ENCODE results near the gene SPI1. TPM values are rescaled to one million over a fixed set of nuclear protein-coding genes. Genes with fewer than 3 reads are reported as not detected.

The SPI1 gene
- total RNA-seq, 5 donors from 2014 or later (not counting 1 experiment from before 2014, with no cell fraction given), result 1.8 to 5.8 (median 2.1) TPM

DNA sequence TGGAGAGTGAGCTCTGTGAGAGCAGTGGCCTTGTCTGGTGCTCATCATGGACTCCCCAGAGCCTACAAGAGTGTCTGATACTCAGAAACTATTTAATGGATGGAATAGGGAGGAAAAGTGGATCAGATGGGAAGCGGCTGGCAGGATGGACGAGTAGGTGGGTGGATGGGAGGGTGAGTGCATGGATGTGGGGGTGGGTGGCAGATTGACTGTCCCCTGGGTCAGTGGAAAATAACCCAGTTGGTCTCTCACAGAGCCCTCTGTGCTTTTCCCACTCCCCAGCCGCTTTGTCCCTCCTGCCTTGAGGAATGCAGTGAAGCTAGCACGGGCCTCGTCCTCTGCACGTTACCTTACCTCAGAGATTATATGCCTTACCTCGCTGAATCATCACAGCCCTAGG is 5.9 kb downstream of the SPI1 start:
- 88% methylated on average over 6 of the region's 7 CpGs for WGBS (ENCODE audit: insufficient coverage)
- CTCF ChIA-PET, result interaction anchor here (0.6 to 2.6 kb wide), 5 partner anchors 24 to 190 kb away, joined by 3 to 22 read pairs (median 5); no protein-coding TSS in a partner anchor
- peaks cover 0 to 8% of the 10 kb centered on the region in 2 experiments for H3K4me1 ChIP-seq (ENCODE audit: control insufficient read depth in 1 of 2, extremely low read depth in 1 of 2, insufficient read depth in 2 of 2, low read length in 2 of 2)
- H3K27me3 ChIP-seq (replicated peaks in 1 of 2; ENCODE audit: control insufficient read depth in 2 of 2, extremely low read depth in 1 of 2, insufficient read depth in 2 of 2, low read length in 1 of 2), result peaks cover 0 to 2% of the 10 kb centered on the region in 2 experiments
- no peaks in the 10 kb centered on the region for H3K36me3 ChIP-seq (ENCODE audit: control insufficient read depth in 2 of 2, extremely low read depth in 1 of 2, insufficient read depth in 1 of 2, low read length in 1 of 2)
- ATAC-seq (replicated peaks in 1 of 4) (no peak), DNase-seq (no peak)
- no peaks in the 10 kb centered on the region for H3K9me3 ChIP-seq
- H3K4me3 ChIP-seq (ENCODE audit: control insufficient read depth in 1 of 2, extremely low read depth in 1 of 2, low read length in 1 of 2), result no peak overlapping the region
- peaks cover 5 to 11% (median 10%) of the 10 kb centered on the region in 3 donors for H3K4me1 Mint-ChIP-seq
- POLR2A ChIA-PET, result interaction anchor here (0.6 kb wide), 2 partner anchors 109 to 1527 kb away, joined by 3 to 4 read pairs; no protein-coding TSS in a partner anchor
- no peaks in the 10 kb centered on the region for H3K36me3 Mint-ChIP-seq
- no peak overlapping the region for H3K4me3 Mint-ChIP-seq
- no peak overlapping the region for H3K27ac Mint-ChIP-seq
- H3K9me3 Mint-ChIP-seq, result no peaks in the 10 kb centered on the region
- H3K27me3 Mint-ChIP-seq, result no peaks in the 10 kb centered on the region
- no peak overlapping the region for H3K27ac ChIP-seq (ENCODE audit: low read length)

GRCh38 chr11:47369676-47370075 is 8.7 kb downstream of the SPI1 start:
- H3K36me3 Mint-ChIP-seq, result no peaks in the 10 kb centered on the region

GRCh38 chr11:47366020-47366490 is 12.3 kb downstream of the SPI1 start:
- POLR2A ChIA-PET, result no interaction called here
- H3K4me1 ChIP-seq (ENCODE audit: control insufficient read depth in 1 of 2, extremely low read depth in 1 of 2, insufficient read depth in 2 of 2, low read length in 2 of 2), result no peaks in the 10 kb centered on the region
- H3K27me3 ChIP-seq (replicated peaks in 1 of 2; ENCODE audit: control insufficient read depth in 2 of 2, extremely low read depth in 1 of 2, insufficient read depth in 2 of 2, low read length in 1 of 2), result peaks cover 0 to 5% of the 10 kb centered on the region in 2 experiments
- H3K4me3 ChIP-seq (ENCODE audit: control insufficient read depth in 1 of 2, extremely low read depth in 1 of 2, low read length in 1 of 2), result no peak overlapping the region
- no peak for DNase-seq
- H3K36me3 Mint-ChIP-seq, result no peaks in the 10 kb centered on the region
- H3K4me3 Mint-ChIP-seq, result no peak overlapping the region
- H3K27ac Mint-ChIP-seq, result no peak overlapping the region
- no peaks in the 10 kb centered on the region for H3K9me3 Mint-ChIP-seq
- no peaks in the 10 kb centered on the region for H3K36me3 ChIP-seq (ENCODE audit: control insufficient read depth in 2 of 2, extremely low read depth in 1 of 2, insufficient read depth in 1 of 2, low read length in 1 of 2)
- no peak for ATAC-seq (replicated peaks in 1 of 4)
- H3K4me1 Mint-ChIP-seq, result peaks cover 3 to 10% (median 5%) of the 10 kb centered on the region in 3 donors
- H3K27ac ChIP-seq (ENCODE audit: low read length), result no peak overlapping the region
- no peaks in the 10 kb centered on the region for H3K9me3 ChIP-seq
- WGBS (ENCODE audit: insufficient coverage), result 40% methylated on average over 1 of the region's 1 CpG
- peaks cover 0 to 3% of the 10 kb centered on the region in 2 donors for H3K27me3 Mint-ChIP-seq
- CTCF ChIA-PET, result no interaction called here

More at GRCh38 chr11:47369676-47370075, 8.7 kb downstream of the SPI1 start:
- H3K27me3 ChIP-seq (replicated peaks in 1 of 2; ENCODE audit: control insufficient read depth in 2 of 2, extremely low read depth in 1 of 2, insufficient read depth in 2 of 2, low read length in 1 of 2), result peaks cover 0 to 5% of the 10 kb centered on the region in 2 experiments
- no peaks in the 10 kb centered on the region for H3K9me3 ChIP-seq
- ATAC-seq (replicated peaks in 1 of 4), result no peak
- peaks cover 0 to 8% of the 10 kb centered on the region in 2 experiments for H3K4me1 ChIP-seq (ENCODE audit: control insufficient read depth in 1 of 2, extremely low read depth in 1 of 2, insufficient read depth in 2 of 2, low read length in 2 of 2)
- H3K4me3 ChIP-seq (ENCODE audit: control insufficient read depth in 1 of 2, extremely low read depth in 1 of 2, low read length in 1 of 2), result no peak overlapping the region
- H3K27ac Mint-ChIP-seq, result no peak overlapping the region
- no peaks in the 10 kb centered on the region for H3K36me3 ChIP-seq (ENCODE audit: control insufficient read depth in 2 of 2, extremely low read depth in 1 of 2, insufficient read depth in 1 of 2, low read length in 1 of 2)
- no peak overlapping the region for H3K4me3 Mint-ChIP-seq
- no peaks in the 10 kb centered on the region for H3K27me3 Mint-ChIP-seq
- ChIA-PET POLR2A (interaction anchor here in 1 of 2 donors (0.6 kb wide), 1 partner anchor 874 kb away, joined by 3 read pairs; no protein-coding TSS in a partner anchor), CTCF (no interaction called here)
- no peak overlapping the region for H3K27ac ChIP-seq (ENCODE audit: low read length)
- peaks cover 5 to 10% (median 9%) of the 10 kb centered on the region in 3 donors for H3K4me1 Mint-ChIP-seq
- no peak for DNase-seq
- no peaks in the 10 kb centered on the region for H3K9me3 Mint-ChIP-seq
- no CpG with 5 or more reads among the region's 3 CpGs for WGBS (ENCODE audit: insufficient coverage)

DNA sequence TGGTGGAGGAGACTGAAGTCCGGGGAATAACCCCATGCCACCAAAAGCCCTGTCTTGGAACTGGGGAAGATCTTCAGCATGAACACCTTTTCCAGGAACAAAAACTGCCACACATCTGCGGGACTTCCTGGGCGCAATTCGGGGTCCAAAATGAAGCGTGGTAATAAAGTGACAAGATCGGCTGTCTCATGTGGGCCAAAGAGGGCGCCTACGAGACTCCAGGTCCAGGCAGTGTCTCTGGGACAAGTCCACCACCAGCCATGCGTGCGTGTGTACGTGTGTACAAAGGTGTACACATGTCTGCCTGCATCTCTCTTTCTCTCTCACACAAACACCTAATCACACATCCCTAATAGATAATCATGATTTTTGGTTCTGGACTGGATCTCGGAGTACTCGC is 16.9 kb downstream of the SPI1 start:
- Mint-ChIP-seq H3K9me3 (no peaks in the 10 kb centered on the region), H3K4me1 (peaks cover 6 to 9% (median 7%) of the 10 kb centered on the region in 3 donors), H3K36me3 (no peaks in the 10 kb centered on the region), H3K4me3 (no peak overlapping the region), H3K27ac (no peak overlapping the region), H3K27me3 (peaks cover 0 to 3% of the 10 kb centered on the region in 2 donors)
- H3K27me3 ChIP-seq (replicated peaks in 1 of 2; ENCODE audit: control insufficient read depth in 2 of 2, extremely low read depth in 1 of 2, insufficient read depth in 2 of 2, low read length in 1 of 2), result peaks cover 0 to 8% of the 10 kb centered on the region in 2 experiments
- ChIA-PET POLR2A (no interaction called here), CTCF (interaction anchor here in 1 of 2 donors (0.5 kb wide), 1 partner anchor 35 kb away, joined by 6 read pairs; no protein-coding TSS in a partner anchor)
- peaks cover 0 to 13% of the 10 kb centered on the region in 2 experiments for H3K4me1 ChIP-seq (ENCODE audit: control insufficient read depth in 1 of 2, extremely low read depth in 1 of 2, insufficient read depth in 2 of 2, low read length in 2 of 2)
- H3K4me3 ChIP-seq (ENCODE audit: control insufficient read depth in 1 of 2, extremely low read depth in 1 of 2, low read length in 1 of 2), result no peak overlapping the region
- WGBS (ENCODE audit: insufficient coverage), result 94% methylated on average over 7 of the region's 13 CpGs
- H3K36me3 ChIP-seq (ENCODE audit: control insufficient read depth in 2 of 2, extremely low read depth in 1 of 2, insufficient read depth in 1 of 2, low read length in 1 of 2), result no peaks in the 10 kb centered on the region
- DNase-seq (no peak), ATAC-seq (replicated peaks in 1 of 4) (no peak)
- no peaks in the 10 kb centered on the region for H3K9me3 ChIP-seq
- no peak overlapping the region for H3K27ac ChIP-seq (ENCODE audit: low read length)

DNA sequence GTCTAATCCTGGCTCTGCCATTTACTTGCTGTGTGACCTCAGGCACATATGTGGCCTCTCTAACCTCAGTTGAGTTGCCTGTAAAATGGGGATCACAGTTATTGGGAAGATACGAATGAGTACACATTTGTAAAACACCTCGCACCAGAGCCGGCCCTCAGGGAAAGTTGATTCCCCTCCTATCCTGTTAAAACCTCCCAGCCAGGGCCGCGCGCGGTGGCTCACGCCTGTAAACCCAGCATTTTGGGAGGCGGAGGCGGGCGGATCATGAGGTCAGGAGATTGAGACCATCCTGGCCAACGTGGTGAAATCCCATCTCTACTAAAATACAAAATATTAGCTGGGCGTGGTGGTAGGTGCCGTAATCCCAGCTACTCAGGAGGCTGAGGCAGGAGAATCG is 18.0 kb downstream of the SPI1 start:
- Histone ChIP-seq H3K4me3 (ENCODE audit: control insufficient read depth in 1 of 2, extremely low read depth in 1 of 2, low read length in 1 of 2) (no peak overlapping the region), H3K27me3 (replicated peaks in 1 of 2; ENCODE audit: control insufficient read depth in 2 of 2, extremely low read depth in 1 of 2, insufficient read depth in 2 of 2, low read length in 1 of 2) (peaks cover 0 to 6% of the 10 kb centered on the region in 2 experiments), H3K9me3 (no peaks in the 10 kb centered on the region), H3K27ac (ENCODE audit: low read length) (no peak overlapping the region), H3K36me3 (ENCODE audit: control insufficient read depth in 2 of 2, extremely low read depth in 1 of 2, insufficient read depth in 1 of 2, low read length in 1 of 2) (no peaks in the 10 kb centered on the region), H3K4me1 (ENCODE audit: control insufficient read depth in 1 of 2, extremely low read depth in 1 of 2, insufficient read depth in 2 of 2, low read length in 2 of 2) (peaks cover 0 to 13% of the 10 kb centered on the region in 2 experiments)
- no peak overlapping the region for H3K4me3 Mint-ChIP-seq
- H3K27me3 Mint-ChIP-seq, result peaks cover 0 to 3% of the 10 kb centered on the region in 2 donors
- ATAC-seq (replicated peaks in 1 of 4), result no peak
- POLR2A ChIA-PET, result interaction anchor here in 1 of 2 donors (0.6 kb wide), 1 partner anchor 700 kb away, joined by 5 read pairs; no protein-coding TSS in a partner anchor
- DNase-seq, result no peak
- no peaks in the 10 kb centered on the region for H3K36me3 Mint-ChIP-seq
- H3K9me3 Mint-ChIP-seq, result no peaks in the 10 kb centered on the region
- no peak overlapping the region for H3K27ac Mint-ChIP-seq
- H3K4me1 Mint-ChIP-seq, result peaks cover 6 to 9% (median 7%) of the 10 kb centered on the region in 3 donors
- WGBS (ENCODE audit: insufficient coverage), result 100% methylated on average over 1 of the region's 15 CpGs
- CTCF ChIA-PET, result no interaction called here

GRCh38 chr11:47359586-47359985 is 18.8 kb downstream of the SPI1 start:
- H3K27me3 Mint-ChIP-seq, result peaks cover 0 to 3% of the 10 kb centered on the region in 2 donors
- DNase-seq (peak in 4 of 35 experiments; percentile 2 to 23 (median 6)), ATAC-seq (replicated peaks in 1 of 4) (peak in 3 of 4 experiments; percentile 48 to 62 (median 53))
- no peaks in the 10 kb centered on the region for H3K36me3 ChIP-seq (ENCODE audit: control insufficient read depth in 2 of 2, extremely low read depth in 1 of 2, insufficient read depth in 1 of 2, low read length in 1 of 2)
- no peaks in the 10 kb centered on the region for H3K9me3 ChIP-seq
- H3K27ac Mint-ChIP-seq, result no peak overlapping the region
- CTCF ChIA-PET, result no interaction called here
- H3K4me3 ChIP-seq (ENCODE audit: control insufficient read depth in 1 of 2, extremely low read depth in 1 of 2, low read length in 1 of 2), result no peak overlapping the region
- H3K27me3 ChIP-seq (replicated peaks in 1 of 2; ENCODE audit: control insufficient read depth in 2 of 2, extremely low read depth in 1 of 2, insufficient read depth in 2 of 2, low read length in 1 of 2), result peaks cover 0 to 6% of the 10 kb centered on the region in 2 experiments
- no peak overlapping the region for H3K27ac ChIP-seq (ENCODE audit: low read length)
- H3K4me3 Mint-ChIP-seq, result peak overlapping the region in 1 of 3 donors; percentile 14
- peaks cover 6 to 9% (median 7%) of the 10 kb centered on the region in 3 donors for H3K4me1 Mint-ChIP-seq
- POLR2A ChIA-PET, result no interaction called here
- 21% methylated on average over 11 of the region's 17 CpGs for WGBS (ENCODE audit: insufficient coverage)
- H3K4me1 ChIP-seq (ENCODE audit: control insufficient read depth in 1 of 2, extremely low read depth in 1 of 2, insufficient read depth in 2 of 2, low read length in 2 of 2), result peaks cover 0 to 13% of the 10 kb centered on the region in 2 experiments
- H3K36me3 Mint-ChIP-seq, result no peaks in the 10 kb centered on the region
- H3K9me3 Mint-ChIP-seq, result no peaks in the 10 kb centered on the region

All from T-cell (primary cell).